NCI-H1048 (cell line): ENCODE data around the gene C9orf40.

Experiments used
- DNase-seq: peaks from one replicate; lab custom pipeline; 2025; lab: John Stamatoyannopoulos, UW

The C9orf40 gene

GRCh38 chr9:74940600-74940999 lies 12.1 kb downstream of the C9orf40 start:
- DNase-seq = no peak

- DNase-seq = no peak
These were observed 17.7 kb downstream of the C9orf40 start for GRCh38 chr9:74935008-74935407.

GRCh38 chr9:74921737-74922136 lies 31.0 kb downstream of the C9orf40 start:
- no peak for DNase-seq

GRCh38 chr9:74920944-74921626 lies 31.6 kb downstream of the C9orf40 start:
- DNase-seq = no peak

- no peak for DNase-seq
These were observed 42.7 kb downstream of the C9orf40 start for GRCh38 chr9:74910036-74910435.

- DNase-seq = no peak
These were observed 44.0 kb downstream of the C9orf40 start for GRCh38 chr9:74908665-74909064.

- DNase-seq = no peak
These were observed 45.6 kb downstream of the C9orf40 start for GRCh38 chr9:74907085-74907484.

GRCh38 chr9:74901001-74901400 lies 51.7 kb downstream of the C9orf40 start:
- no peak for DNase-seq
